SW480 (cell line): Measurements from ENCODE around the gene SNHG17.
"Not testable (repeated sequence)": the region's sequence is repeated elsewhere in the genome, so short reads cannot be mapped to it uniquely, and the experiment has no call there.

Source experiments
- DNase-seq: peaks from one replicate; pipeline ENCODE4 v3.0.0-alpha.2; 2016; ENCODE audit warnings: low spot score

The SNHG17 gene

DNA sequence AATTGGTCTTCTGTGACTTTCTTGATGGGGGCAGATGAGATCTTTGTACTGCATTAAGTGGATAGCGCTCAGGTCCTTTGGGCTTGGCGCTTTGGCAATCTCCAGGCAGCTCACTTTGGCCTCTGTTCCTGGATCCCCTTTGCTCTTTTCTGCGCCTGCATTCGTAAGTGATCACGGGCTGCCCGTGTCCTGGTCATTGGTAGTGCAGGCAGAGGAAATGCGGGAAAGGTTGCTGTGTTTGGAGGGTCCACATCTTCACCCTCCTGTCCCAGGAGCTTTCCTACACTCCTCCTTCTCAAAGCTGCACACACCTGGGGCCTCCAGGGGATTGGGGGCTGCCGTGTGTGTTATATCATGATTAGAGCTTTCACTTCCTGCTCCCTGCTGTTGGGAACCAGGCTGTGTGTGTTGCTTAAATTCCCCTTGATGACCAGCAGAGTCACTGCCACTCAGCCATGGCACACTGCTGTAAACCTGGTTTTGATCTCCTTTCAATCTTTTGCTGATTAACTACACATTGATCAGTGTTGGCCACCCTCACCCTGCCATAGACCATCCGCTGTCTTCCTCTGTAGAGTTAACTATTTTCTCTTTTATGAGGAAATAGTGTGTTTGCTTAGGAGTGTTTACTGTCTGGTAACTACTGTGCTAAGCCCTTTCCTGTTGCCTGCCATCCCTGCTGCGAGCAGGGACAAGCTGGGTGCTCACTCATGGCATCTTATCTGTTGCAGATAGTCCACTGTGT, 13.0 kb upstream of the SNHG17 start:
- DNase-seq: no peak

DNA sequence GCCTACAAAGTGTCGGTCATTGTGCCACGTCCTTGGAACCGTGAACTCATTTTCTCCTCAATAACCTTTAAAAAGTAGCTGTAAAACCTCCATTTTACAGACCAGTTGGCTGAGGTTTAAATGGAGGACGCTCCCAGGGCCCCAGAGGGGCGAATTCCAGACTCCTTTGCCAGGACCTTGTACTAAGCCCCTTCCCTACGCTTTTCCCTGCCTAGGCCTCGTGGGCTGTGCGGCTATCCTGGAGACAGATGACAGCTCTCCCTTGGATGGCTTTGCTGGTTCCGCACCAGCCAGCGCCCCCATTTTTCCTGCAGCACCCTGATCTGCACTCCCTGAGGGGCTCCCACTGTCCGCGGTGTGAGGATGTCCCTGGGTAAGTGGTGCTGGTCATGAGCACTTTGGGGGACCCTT, 12.1 kb upstream of the SNHG17 start:
- no peak for DNase-seq

DNA sequence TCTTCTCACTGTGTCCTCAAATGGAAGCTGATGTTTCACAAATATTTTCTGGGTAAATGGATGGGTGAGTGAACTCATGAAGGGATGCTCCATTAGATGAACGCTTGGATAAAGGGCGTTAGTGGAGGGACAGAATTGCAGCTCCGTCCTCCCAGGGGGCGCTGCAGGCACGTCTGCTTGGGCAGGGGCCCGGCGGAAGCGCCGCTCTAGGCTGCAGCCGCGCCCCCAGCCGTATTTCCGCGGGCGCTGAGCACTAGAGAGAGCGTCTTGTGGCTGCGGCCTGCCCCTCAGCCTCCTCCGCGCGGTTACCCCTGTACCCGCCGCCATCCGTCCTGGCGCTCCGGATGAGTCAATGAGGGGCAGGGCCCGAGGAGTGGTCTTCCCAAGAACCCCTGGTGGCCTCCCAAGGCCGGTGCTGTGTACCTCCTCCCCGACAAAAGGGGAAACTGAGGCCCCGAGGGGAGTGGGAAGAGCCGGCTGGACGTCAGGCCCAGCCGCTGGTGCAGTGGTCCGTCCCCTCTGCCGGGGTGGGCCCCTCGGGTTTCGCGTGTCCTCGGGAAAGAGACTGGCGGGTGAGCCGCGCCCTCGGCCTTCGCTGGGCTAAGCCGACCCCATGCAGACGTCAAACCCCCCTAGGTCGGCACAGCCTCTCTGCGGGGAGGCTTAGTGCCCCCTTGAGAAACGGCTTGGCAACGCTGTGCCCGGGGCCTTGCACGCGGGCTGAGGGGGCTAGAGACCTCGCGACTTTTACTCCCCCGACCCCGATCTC, 11.5 kb upstream of the SNHG17 start:
- peak; percentile 95 for DNase-seq

DNA sequence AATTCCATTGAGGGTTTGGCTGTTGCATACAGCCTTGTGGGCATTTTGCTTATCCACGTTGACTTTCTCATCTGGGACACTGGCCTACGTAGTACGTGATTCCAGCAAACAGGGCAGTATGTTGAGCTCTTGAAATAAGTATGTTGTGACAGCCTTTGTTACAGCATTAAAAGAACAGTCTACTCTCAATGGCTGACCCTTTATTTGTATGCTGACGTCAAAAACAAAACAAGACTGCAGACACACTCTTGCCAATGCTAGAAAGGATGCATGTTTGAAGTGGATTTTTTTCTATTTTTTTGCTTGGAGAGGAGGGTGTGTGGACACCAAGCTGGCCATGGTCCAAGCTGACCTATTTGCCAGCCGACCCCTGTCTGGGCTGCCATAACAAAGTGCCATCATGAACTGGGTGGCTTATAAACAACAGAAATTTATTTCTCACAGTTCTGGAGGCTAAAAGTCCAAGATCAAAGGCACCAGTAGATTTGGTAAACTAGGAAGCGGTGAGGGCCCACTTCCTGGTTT, 10.8 kb upstream of the SNHG17 start:
- no peak for DNase-seq

DNA sequence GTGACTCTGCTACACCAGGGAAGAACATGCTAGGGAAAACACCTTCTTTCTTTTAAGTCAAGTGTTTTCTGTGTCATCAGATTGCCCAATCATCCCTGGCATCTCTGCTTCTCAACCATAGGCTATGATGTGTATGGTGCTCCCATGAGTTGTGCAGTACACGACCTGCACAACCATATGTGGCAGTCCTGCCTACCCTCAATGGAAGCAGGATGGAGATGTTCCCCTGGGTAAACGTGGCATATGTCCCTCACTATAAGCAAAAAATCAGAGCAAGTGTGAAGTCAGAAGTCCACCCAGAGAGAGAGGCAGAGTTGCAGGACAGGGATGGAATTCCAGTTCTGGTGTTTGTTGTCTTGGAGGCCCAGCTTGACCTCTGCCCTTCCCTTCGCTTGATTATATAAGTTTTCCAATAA, 10.3 kb upstream of the SNHG17 start:
- no peak for DNase-seq

DNA sequence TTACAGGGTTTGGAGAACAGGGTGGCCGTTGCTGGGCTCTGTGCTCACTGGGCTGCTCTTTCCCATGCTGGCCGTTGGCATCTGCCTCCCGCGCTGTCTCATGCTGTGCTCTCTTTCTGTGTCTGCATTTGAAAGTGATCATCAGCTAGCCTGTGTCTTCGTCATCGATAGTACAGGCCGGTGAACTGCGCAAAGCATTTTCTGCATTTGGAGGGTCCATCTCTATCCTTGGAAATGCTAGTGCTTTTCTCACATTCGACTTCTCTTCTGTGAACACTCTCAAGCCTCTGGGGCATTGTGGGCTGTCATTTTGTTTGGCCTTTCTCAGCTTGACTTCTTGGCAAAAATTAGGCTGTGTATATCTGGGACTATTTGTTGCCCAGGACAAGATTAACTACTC, 6.8 kb upstream of the SNHG17 start:
- DNase-seq: no peak

DNA sequence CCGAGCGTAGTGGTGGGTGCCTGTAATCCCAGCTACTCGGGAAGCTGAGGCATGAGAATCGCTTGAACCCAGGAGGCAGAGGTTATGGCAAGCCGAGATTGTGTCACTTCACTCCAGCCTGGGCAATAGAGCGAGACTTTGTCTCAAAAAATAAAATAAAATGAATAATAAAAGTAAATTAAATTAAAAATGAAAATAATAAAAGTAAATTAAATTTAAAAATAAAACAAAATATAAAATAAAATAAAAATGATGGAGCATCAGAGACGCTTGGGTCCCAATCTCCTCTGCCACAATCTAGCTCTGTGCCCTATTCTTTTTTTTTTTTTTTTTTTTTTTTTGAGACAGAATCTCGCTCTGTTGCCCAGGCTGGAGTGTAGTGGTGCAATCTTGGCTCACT, 6.0 kb upstream of the SNHG17 start:
- not testable (repeated sequence) for DNase-seq

DNA sequence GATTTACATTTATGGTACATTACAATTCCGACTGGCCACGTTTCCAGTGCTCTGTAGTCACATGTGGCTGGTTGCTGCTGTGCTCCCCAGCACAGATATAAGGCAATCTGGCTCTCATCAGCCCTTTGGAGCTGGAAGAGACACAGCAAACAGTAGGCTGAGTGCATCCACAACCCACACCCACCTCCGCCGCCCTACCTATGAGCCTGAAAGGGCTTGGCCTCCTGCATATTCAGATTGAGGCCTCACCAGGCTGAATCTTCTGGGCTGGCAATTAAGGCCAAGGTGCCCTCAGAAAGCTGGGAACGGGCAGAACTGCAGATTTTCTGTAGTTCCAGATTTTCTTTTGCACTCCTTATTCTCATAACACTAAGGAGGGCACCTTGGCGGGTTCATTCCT, 2.7 kb upstream of the SNHG17 start:
- no peak for DNase-seq

DNA sequence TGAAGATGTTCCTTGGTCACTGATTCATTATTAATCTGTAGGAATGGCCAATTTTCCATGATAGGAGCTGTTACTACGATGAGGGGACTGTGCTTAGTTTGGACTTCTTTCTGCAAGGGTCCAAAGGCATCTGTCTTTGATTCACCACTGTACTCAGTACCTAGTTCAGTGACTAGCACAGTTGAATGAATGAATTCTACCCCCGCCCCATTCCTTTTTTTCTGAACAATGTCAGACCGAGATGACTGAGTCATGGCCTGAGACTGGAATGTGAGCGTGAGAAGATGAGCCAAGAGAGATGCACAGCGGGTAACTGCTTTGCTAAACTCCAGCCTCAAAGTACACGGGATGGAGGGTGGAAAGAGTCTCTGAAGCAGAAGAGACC, 419 bp upstream of the SNHG17 start:
- no peak for DNase-seq

DNA sequence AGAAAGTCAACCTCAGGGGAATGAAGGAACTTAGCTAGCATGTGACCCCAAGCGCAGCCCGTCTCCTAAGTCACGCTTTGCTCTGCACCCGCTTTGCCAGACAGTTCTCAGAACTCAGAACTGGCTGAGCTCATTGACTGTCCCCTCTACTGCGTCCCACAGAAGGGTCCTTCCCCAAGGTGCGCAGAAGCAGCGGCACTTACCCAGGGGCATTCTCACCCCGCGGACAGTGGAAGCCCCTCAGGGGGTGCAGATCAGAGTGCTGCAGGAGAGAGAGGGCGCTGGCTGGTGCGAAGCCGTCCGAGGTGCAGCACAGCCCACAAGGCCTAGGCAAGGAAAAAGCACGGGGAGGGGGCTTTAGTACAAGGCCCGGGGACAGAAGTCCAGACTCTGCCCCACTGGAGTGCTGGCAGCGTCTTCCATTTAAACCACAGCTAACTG, 807 bp downstream of the SNHG17 start:
- peak; percentile 29 for DNase-seq

DNA sequence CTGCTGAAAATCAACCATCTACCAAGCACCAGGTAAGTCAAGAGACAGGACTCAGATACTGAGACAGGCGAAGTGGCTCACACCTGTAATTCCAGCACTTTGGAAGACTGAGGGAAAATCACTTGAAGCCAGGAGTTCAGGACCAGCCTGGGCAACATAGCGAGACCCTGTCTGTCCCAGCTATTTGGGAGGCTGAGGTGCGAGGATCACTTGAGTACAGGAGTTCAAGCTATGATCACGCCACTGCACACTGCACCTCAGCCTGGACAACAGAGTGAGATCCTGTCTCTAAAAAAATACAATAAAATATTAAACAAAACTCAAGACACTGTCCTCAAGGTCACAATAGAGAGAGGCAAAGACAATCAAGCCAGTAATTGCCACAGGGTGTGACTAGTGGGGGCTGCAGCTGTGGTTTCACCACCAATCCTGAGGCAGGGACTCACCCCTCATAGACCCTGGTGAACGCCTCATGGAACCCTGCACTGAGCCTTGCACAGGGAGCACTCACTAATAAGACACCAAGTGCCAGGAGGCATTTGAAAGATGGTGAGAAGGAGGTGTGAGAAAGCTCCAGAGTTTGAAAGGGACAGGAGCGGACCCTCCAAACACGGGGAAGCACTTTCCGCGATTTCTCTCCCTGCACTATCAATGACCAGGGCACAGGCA, 1.7 kb downstream of the SNHG17 start:
- no peak for DNase-seq

DNA sequence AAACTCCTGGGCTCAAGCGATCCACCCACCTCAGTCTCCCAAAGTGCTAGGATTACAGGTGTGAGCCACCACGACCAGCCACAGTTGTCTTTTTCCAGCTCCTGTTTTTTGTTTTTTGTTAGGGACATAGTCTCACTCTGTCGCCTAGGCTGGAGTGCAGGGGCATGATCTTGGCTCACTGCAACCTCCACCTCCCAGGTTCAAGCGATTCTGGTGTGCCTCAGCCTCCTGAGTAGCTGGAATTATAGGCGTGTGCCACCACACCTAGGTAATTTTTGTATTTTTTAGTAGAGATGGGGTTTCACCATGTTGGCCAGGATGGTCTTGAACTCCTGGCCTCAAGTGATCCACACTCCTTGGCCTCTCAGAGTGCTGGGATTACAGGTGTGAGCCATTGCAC, 2.3 kb downstream of the SNHG17 start:
- not testable (repeated sequence) for DNase-seq

DNA sequence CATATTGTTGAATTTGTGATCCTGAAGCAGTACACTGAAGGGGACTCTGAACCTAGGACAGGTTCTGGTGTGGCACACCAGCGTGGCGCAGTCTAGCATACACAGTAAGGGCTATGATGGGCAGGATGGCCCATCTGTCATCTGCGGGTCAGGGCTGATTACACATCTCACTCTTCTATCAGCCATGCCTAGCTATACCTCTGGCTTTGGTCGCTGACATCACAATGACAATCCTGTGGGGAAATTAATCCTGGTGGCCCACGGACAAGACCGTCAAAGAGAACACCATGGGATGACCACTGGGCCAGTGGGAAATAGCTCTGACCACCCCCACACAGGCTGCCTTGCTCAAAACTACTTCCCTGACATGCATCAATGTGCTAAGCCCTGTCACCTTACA, 2.8 kb downstream of the SNHG17 start:
- no peak for DNase-seq

DNA sequence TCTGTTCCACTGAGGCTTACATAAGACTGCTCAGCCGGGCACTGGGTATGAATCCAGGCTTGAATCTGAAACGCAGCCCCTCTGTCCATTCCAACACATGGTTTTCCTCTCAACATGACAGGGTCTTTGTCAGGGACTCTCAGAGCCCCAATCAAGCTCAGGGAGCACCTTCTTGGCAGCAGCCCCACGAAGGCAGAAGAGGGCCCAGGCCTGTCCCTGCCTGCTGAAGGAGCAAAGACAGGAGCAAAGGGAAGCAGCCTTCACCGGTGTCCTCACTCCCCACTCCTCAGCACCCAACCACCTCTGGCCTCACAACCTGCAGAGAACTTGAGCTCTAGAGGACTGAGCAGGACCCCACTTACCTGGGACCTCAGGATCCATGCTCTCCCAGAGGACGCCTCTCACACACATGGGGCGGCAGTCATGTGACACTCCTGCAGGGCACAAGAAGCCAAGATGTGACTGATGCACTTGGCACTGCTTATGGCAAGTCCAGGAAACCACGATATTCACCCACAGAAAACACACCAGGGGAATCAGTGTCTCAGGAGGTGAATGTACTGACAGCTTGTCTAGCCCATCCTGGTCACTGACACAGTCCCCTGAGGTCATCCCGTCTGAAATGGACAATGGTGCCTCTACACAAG, 4.3 kb downstream of the SNHG17 start:
- DNase-seq: no peak

DNA sequence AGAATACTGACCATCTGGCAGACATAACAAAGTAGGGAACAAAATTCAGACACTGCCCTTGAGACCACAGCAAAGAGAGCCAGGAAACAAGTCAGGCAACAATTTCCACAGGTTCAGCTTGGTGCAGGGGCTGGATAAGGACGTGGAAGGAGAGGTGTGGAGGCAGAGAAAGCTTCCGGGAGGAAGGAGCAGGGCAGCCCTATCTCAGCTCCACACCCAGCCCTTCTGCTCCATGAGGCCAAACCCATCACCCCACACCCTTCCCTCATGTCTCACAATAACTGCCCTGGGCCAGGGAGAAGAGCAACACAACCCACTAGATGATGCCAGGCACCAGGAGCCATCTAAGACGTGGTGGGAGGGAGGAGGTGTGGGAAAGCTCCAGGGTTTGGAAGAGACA, 5.8 kb downstream of the SNHG17 start:
- DNase-seq: no peak

DNA sequence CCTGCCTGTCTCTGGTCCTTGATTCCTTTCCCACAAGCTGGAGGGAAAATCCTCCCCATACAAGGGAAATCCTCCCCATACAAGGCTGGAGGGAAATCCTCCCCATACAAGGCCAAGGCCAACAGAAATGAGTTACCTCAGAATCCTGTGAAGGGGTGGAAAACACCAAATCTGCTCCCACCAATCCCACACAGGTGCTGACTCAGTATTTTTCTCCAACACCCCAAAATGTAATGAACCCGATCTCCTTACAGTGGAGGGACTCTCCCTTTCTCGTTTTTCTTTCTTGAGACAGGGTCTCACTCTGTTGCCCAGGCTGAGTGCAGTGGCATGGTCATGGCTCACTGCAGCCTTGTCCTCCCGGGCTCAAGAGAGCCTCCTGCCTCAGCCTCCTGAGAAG, 6.3 kb downstream of the SNHG17 start:
- DNase-seq: no peak

DNA sequence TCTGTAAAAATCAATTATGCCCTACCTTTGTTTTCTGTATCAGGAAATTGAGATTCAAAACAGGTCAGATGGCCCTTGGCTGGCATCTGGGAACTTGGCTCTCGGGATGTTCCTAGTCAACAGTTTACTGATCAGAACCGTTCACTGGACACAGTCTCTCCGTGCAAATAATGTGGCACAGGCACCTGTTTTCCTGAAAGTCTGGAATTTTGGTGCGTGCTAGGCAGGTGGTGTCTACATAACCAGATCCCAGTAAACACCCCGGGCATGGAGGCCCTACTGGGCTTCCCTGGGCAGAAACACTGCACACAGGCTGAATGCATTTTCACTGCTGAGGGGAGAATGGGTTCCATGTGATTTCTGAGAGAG, 7.5 kb downstream of the SNHG17 start:
- no peak for DNase-seq

DNA sequence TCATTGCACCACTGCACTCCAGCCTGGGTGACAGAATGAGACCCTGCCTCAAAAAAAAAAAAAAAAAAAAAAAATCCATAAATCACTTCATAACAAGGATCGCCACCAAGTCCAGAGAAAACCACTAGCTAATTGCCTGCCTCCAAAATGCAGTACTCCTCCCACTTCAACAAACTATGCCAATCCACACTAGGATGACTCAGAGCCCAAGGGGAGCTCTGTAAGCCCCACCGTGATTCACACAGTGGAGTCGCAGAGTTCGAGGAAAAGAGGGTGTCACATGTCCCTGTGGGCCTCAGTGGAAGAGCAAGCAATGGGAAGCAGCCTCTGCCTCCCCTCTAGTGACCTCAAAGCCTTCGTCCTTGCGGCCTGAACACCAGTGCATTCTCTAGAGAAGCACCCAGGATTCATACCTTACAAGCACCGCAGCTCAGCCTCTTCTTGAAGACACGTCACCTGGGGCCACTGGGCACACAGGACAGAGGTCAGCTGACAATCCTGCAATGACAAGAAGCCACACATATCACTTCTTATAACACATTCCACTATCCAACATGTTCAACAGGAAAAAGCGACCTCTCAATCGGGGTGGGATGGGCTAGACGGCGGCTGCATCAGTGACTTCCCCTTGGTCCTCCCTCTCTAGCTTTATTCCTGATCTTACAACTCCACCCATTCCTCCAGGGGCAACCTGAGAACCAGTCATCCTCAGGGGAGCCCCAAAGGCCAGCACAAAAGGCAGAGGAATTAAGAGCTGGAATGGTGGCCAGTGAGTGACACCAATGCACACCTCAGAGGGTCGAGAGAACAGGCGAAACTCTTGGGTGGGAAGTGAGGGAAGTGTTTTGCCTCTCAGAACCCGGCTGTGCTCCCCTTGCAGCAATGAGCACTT, 8.9 kb downstream of the SNHG17 start:
- peak; percentile 68 for DNase-seq

DNA sequence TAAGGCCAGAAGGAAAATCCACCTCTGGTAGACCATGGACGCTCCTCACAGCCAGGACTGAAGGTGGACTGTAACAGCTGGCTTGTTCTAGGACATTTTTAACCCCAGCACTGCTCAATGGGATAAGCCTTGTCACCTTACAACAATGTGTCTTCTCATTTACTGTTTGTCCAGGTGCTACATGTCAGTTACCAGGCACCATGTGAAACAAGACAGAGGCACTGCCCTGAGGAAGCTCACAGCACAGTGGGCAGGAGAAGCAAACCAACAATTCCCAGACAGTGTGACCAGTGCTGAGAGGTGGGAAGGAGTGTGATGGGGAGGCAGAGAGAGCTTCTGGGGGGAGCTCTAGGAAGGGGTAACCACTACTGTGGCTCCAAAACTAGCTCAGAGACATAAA, 10.7 kb downstream of the SNHG17 start:
- no peak for DNase-seq

DNA sequence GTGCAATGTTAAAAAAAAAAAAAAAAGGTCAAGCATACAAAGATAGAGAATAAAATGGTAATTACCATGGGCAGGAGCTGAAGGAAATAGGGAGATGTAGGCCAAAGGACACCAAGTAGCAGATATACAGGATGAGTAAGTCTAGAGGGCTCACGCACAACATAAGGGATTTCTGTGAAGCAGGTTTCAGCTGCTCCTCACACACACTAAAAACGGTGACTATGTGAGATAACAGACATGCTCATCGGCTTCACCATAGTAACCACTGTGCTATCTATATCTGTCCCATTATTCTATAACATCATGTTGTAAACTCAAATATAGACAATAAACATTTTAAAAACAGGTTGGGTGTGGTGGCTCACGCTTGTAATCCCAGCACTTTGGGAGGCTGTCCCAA, 11.6 kb downstream of the SNHG17 start:
- no peak for DNase-seq

DNA sequence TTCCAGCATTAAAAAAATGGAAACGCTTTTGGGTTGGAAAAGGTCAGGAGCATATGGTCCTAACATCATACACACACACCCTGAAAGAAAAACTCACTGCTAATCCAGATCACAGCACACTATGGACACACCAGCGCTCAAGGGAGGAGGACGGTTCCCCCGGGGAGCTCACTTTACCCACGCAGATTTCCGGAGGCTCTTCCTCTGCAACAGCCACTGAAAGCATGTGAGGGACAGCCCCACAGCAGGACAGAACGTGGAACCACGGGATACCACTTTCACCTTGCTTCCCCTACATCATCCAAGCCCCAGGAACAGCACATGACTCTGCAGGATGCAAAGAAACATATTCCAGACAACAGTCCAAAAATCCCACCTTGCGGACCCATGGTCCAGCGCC, 13.2 kb downstream of the SNHG17 start:
- DNase-seq: no peak
